Astrocyte (in vitro differentiated cells and primary cell): ENCODE results near the gene MAPRE2. TPM values are rescaled to one million over a fixed set of nuclear protein-coding genes. Genes with fewer than 3 reads are reported as not detected.

ENCODE experiments used
- DNase-seq: peaks from one replicate; pipeline ENCODE4 v3.0.0-alpha.2; 2010; ENCODE audit warnings: low read depth
- FAIRE-seq: peaks from 2 replicates; lab custom pipeline; 2011; peaks lifted over from hg19 to GRCh38; lab: Jason Lieb, UNC
- H2AFZ ChIP-seq: 2 replicates; pipeline ENCODE4 v1.6.0; 2012; ENCODE audit warnings: low read depth, low read length, inconsistent platforms
- H3K27ac ChIP-seq: 2 replicates; pipeline ENCODE4 v1.5.1; 2011; ENCODE audit warnings: low read depth, low read length, inconsistent platforms
- H3K27me3 ChIP-seq: 2 replicates; pipeline ENCODE4 v1.6.0; 2011; ENCODE audit warnings: low read length, inconsistent platforms; ENCODE audit not compliant: insufficient read depth
- H3K36me3 ChIP-seq: 2 replicates; pipeline ENCODE4 v1.5.1; 2011; ENCODE audit warnings: low read length, inconsistent platforms; ENCODE audit not compliant: insufficient read depth
- H3K4me1 ChIP-seq: 2 replicates; pipeline ENCODE4 v1.5.1; 2011; ENCODE audit warnings: low read length, inconsistent platforms; ENCODE audit not compliant: insufficient read depth
- H3K4me2 ChIP-seq: 2 replicates; pipeline ENCODE4 v1.6.0; 2012; ENCODE audit warnings: low read length, inconsistent platforms
- H3K4me3 ChIP-seq: 2 replicates; pipeline ENCODE4 v1.5.1; 2011; ENCODE audit warnings: low read depth, mild to moderate bottlenecking, low read length, inconsistent platforms; ENCODE audit not compliant: insufficient read depth
- H3K79me2 ChIP-seq: 2 replicates; pipeline ENCODE4 v1.6.0; 2012; ENCODE audit warnings: mild to moderate bottlenecking, low read length, inconsistent platforms; ENCODE audit not compliant: insufficient read depth
- H3K9ac ChIP-seq: 2 replicates; pipeline ENCODE4 v1.6.0; 2012; ENCODE audit warnings: mild to moderate bottlenecking, low read length, inconsistent platforms
- H3K9me3 ChIP-seq: 2 replicates; pipeline ENCODE4 v1.5.1; 2012; ENCODE audit warnings: low read depth, mild to moderate bottlenecking, low read length, inconsistent platforms; ENCODE audit not compliant: insufficient read depth
- H4K20me1 ChIP-seq: 2 replicates; pipeline ENCODE4 v1.6.0; 2012; ENCODE audit warnings: low read length, inconsistent platforms; ENCODE audit not compliant: insufficient read depth
- H3K27ac Mint-ChIP-seq: one replicate; pipeline ENCODE4 v1.8.0; 2021; ENCODE audit warnings: mild to moderate bottlenecking, mixed read lengths; ENCODE audit not compliant: unreplicated experiment
- H3K27me3 Mint-ChIP-seq: one replicate; pipeline ENCODE4 v1.8.0; 2021; ENCODE audit warnings: low read depth, mixed read lengths; ENCODE audit not compliant: unreplicated experiment
- H3K36me3 Mint-ChIP-seq: one replicate; pipeline ENCODE4 v1.8.0; 2021; ENCODE audit warnings: low read depth, mixed read lengths; ENCODE audit not compliant: unreplicated experiment
- H3K4me1 Mint-ChIP-seq: one replicate; pipeline ENCODE4 v1.8.0; 2021; ENCODE audit warnings: low read depth, mixed read lengths; ENCODE audit not compliant: unreplicated experiment
- H3K4me3 Mint-ChIP-seq: one replicate; pipeline ENCODE4 v1.8.0; 2021; ENCODE audit warnings: mild to moderate bottlenecking, moderate library complexity, mixed read lengths; ENCODE audit not compliant: unreplicated experiment
- H3K9me3 Mint-ChIP-seq: one replicate; pipeline ENCODE4 v1.8.0; 2021; ENCODE audit warnings: mild to moderate bottlenecking, mixed read lengths; ENCODE audit not compliant: unreplicated experiment
- EZH2 ChIP-seq: IDR thresholded peaks from 2 replicates; pipeline ENCODE4 v1.6.1; 2012; ENCODE audit warnings: mild to moderate bottlenecking, low read length, inconsistent platforms; ENCODE audit not compliant: insufficient read depth
- total RNA-seq: library from RNA; stranded (reverse); gene quantifications from 2 replicates; pipeline ENCODE4 v1.2.1, GENCODE V29; 2021
- TF ChIP-seq, protein P1 (sequence below): IDR thresholded peaks from 2 replicates; pipeline ENCODE4 v1.5.1; 2011; ENCODE audit warnings: low read depth, mild to moderate bottlenecking, inconsistent platforms, low read length, moderate library complexity; ENCODE audit not compliant: insufficient read depth

Gene MAPRE2
- total RNA-seq, 1 donor from 2014 or later = 33.8 TPM

DNA sequence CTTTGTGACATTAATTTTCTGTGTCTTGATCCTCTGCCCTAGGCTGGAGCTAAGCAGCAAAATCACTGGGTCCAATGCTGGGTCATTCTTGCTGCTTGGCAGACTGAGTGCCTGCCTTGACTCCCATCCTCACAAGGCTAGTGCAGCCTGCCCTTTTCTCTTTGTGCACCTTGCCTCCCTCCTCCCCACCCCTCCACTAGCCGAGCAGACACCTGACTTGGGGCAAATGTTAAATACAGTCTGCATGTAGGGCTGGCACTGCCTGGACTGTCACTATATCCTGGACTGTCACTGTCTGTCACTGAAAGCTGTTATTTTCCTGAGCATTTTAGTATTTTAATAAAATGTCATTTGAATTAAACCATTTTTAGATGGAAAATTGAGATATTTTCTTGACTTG is 33.4 kb downstream of the MAPRE2 start:
- Histone ChIP-seq H2AFZ (no peak overlapping the region), H3K36me3 (no peaks in the 10 kb centered on the region), H3K27me3 (no peaks in the 10 kb centered on the region), H4K20me1 (no peaks in the 10 kb centered on the region), H3K4me2 (no peak overlapping the region), H3K4me1 (peaks cover 12% of the 10 kb centered on the region), H3K4me3 (no peak overlapping the region), H3K79me2 (no peaks in the 10 kb centered on the region), H3K27ac (no peak overlapping the region), H3K9me3 (no peaks in the 10 kb centered on the region), H3K9ac (no peak overlapping the region)
- FAIRE-seq (no peak), DNase-seq (no peak)
- TF ChIP-seq EZH2 = no peak
- TF ChIP-seq, protein P1, sequence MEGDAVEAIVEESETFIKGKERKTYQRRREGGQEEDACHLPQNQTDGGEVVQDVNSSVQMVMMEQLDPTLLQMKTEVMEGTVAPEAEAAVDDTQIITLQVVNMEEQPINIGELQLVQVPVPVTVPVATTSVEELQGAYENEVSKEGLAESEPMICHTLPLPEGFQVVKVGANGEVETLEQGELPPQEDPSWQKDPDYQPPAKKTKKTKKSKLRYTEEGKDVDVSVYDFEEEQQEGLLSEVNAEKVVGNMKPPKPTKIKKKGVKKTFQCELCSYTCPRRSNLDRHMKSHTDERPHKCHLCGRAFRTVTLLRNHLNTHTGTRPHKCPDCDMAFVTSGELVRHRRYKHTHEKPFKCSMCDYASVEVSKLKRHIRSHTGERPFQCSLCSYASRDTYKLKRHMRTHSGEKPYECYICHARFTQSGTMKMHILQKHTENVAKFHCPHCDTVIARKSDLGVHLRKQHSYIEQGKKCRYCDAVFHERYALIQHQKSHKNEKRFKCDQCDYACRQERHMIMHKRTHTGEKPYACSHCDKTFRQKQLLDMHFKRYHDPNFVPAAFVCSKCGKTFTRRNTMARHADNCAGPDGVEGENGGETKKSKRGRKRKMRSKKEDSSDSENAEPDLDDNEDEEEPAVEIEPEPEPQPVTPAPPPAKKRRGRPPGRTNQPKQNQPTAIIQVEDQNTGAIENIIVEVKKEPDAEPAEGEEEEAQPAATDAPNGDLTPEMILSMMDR = no peak
- no peaks in the 10 kb centered on the region for H3K9me3 Mint-ChIP-seq
- peaks cover 5% of the 10 kb centered on the region for H3K36me3 Mint-ChIP-seq
- H3K27me3 Mint-ChIP-seq = no peaks in the 10 kb centered on the region
- H3K4me1 Mint-ChIP-seq = peaks cover 29% of the 10 kb centered on the region
- H3K4me3 Mint-ChIP-seq = no peak overlapping the region
- H3K27ac Mint-ChIP-seq = no peak overlapping the region

DNA sequence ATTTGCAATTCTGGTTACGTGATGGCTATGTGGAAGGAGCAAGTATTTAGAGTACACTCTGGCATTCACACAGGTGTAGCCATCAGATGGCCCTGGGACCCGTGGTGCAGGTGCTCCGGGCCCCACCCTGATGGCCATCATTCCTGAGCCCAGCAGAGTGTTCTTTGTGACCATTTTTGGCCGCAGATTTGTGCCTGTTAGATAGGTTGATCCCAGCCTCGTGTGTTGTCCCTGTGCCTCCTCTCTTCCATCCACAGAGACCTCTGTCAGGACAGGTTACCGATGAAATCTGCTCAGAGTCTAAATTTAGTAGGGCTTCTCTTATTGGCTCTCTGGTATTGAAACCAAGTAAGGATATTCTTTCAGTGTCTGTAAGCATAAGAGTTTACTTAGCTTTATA is 33.9 kb downstream of the MAPRE2 start:
- no peak overlapping the region for H3K4me2 ChIP-seq
- H3K79me2 ChIP-seq = no peaks in the 10 kb centered on the region
- no peaks in the 10 kb centered on the region for H3K9me3 ChIP-seq
- H2AFZ ChIP-seq = no peak overlapping the region
- no peaks in the 10 kb centered on the region for H3K36me3 ChIP-seq
- no peak overlapping the region for H3K9ac ChIP-seq
- no peak overlapping the region for H3K27ac ChIP-seq
- peaks cover 12% of the 10 kb centered on the region for H3K4me1 ChIP-seq
- DNase-seq (no peak), FAIRE-seq (no peak)
- no peaks in the 10 kb centered on the region for H4K20me1 ChIP-seq
- no peaks in the 10 kb centered on the region for H3K27me3 ChIP-seq
- Mint-ChIP-seq H3K4me1 (peaks cover 29% of the 10 kb centered on the region), H3K4me3 (no peak overlapping the region), H3K27ac (no peak overlapping the region), H3K9me3 (no peaks in the 10 kb centered on the region), H3K36me3 (peaks cover 5% of the 10 kb centered on the region), H3K27me3 (no peaks in the 10 kb centered on the region)
- TF ChIP-seq, protein P1 = no peak
- TF ChIP-seq EZH2 = no peak
- no peak overlapping the region for H3K4me3 ChIP-seq

DNA sequence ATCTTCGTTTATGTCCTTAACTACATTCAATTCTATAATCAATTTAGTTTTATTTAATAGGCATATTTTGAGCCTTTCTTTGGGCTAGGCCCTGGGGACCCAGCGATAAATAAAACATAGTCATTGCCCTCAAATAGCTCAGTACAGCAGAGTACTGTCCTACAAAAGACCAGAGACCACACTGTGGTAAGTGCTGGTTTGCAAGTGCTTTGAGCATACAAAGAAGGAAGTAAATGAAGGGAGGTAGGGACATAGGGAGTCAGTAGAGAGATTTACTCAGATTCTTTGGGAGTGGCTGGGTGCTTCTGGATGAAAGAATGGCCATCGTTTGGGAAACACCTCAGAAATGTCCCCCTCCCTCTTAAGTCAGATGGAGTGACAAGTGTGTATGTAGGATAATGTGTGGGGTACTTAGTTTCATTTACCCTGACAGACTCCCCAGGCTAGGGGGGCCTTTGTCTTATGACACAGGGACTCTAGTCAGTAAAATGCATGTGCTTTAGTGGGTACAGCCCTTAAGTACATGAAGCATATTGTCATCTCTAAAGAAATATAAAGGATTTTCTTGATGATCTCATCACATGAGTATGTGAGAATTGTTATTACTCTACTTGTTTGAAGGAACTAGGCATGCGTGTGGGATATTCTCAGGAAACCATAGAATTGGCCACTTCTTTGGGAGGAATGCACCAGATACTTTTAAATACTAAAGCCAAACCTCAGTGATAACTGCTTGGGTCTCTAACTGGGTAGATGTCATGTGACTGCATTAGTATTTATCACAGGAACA is 35.1 kb downstream of the MAPRE2 start:
- H3K4me1 Mint-ChIP-seq = peaks cover 29% of the 10 kb centered on the region
- H3K4me1 ChIP-seq = peaks cover 12% of the 10 kb centered on the region
- FAIRE-seq (peak; percentile 80), DNase-seq (peak; percentile 93)
- H3K9me3 Mint-ChIP-seq = no peaks in the 10 kb centered on the region
- TF ChIP-seq EZH2 = no peak
- TF ChIP-seq, protein P1 = no peak
- no peaks in the 10 kb centered on the region for H3K9me3 ChIP-seq
- H3K36me3 Mint-ChIP-seq = no peaks in the 10 kb centered on the region
- H3K36me3 ChIP-seq = no peaks in the 10 kb centered on the region
- H3K27me3 Mint-ChIP-seq = no peaks in the 10 kb centered on the region
- no peak overlapping the region for H3K4me3 ChIP-seq
- no peaks in the 10 kb centered on the region for H3K27me3 ChIP-seq
- H3K27ac ChIP-seq = peak overlapping the region; percentile 71
- no peaks in the 10 kb centered on the region for H4K20me1 ChIP-seq
- H3K27ac Mint-ChIP-seq = peak overlapping the region; percentile 94
- H3K4me2 ChIP-seq = peak overlapping the region; percentile 54
- no peak overlapping the region for H3K4me3 Mint-ChIP-seq
- H2AFZ ChIP-seq = no peak overlapping the region
- peak overlapping the region; percentile 53 for H3K9ac ChIP-seq
- no peaks in the 10 kb centered on the region for H3K79me2 ChIP-seq
